K562 (cell line): ENCODE measurements around the gene SGMS1. TPM values are rescaled to one million over a fixed set of nuclear protein-coding genes. Genes with fewer than 3 reads are reported as not detected.
A peak's percentile ranks its signal among the peaks of the same experiment; 100 is the strongest.

Experiments
- ATF7 ChIP-seq: fragments of 450-650 bp; IDR thresholded peaks from 2 replicates; pipeline ENCODE4 v1.7.1; 2014; ENCODE audit warnings: mild to moderate bottlenecking, moderate library complexity
- ESRRA ChIP-seq: fragments of 450-650 bp; IDR thresholded peaks from 2 replicates; pipeline ENCODE4 v1.6.1; 2014; ENCODE audit warnings: low read depth, mild to moderate bottlenecking, moderate library complexity, borderline replicate concordance
- HDAC2 ChIP-seq: fragments of 450-650 bp; IDR thresholded peaks from 2 replicates; pipeline ENCODE4 v1.6.1; 2016; ENCODE audit warnings: mild to moderate bottlenecking
- JUND ChIP-seq, 2 experiments: IDR thresholded peaks; 2 replicates in 1 of 2; 3 replicates in 1 of 2; pipeline ENCODE4 v1.6.1; 2011; ENCODE audit warnings: borderline replicate concordance in 2 of 2, low read depth in 2 of 2, low read length in 2 of 2, improper control_type of control experiment in 1 of 2, missing biosample characterization in 1 of 2, missing genetic modification characterization in 1 of 2, missing genetic modification reagents in 1 of 2
- MAFF ChIP-seq: IDR thresholded peaks from 2 replicates; pipeline ENCODE4 v1.6.1; 2012; ENCODE audit warnings: low read length, improper control_type of control experiment
- MYC ChIP-seq, 2 experiments: fragments of 250-450 bp in 1 of 2; sonication (Bioruptor Pico) in 1 of 2; IDR thresholded peaks; 2 replicates each; pipeline versions ENCODE4 v1.5.1 to v1.6.1; 2012 to 2021; ENCODE audit warnings: low read depth in 2 of 2, borderline replicate concordance in 1 of 2, improper control_type of control experiment in 1 of 2, low read length in 1 of 2, mild to moderate bottlenecking in 1 of 2, moderate library complexity in 1 of 2
- NCOR1 ChIP-seq: fragments of 450-650 bp; IDR thresholded peaks from 2 replicates; pipeline ENCODE4 v1.6.1; 2016; ENCODE audit warnings: mild to moderate bottlenecking, moderate library complexity
- NELFE ChIP-seq: IDR thresholded peaks from 2 replicates; pipeline ENCODE4 v1.6.1; 2011; ENCODE audit warnings: mild to moderate bottlenecking; ENCODE audit not compliant: insufficient read depth, insufficient read length
- NFYB ChIP-seq: IDR thresholded peaks from 2 replicates; pipeline ENCODE4 v1.6.1; 2011; ENCODE audit warnings: mild to moderate bottlenecking, moderate library complexity; ENCODE audit not compliant: insufficient read length; ENCODE audit errors: extremely low read depth
- PHF21A ChIP-seq: fragments of 450-650 bp; IDR thresholded peaks from 2 replicates; pipeline ENCODE4 v1.6.1; 2017; ENCODE audit warnings: low read depth, borderline replicate concordance
- RAD51 ChIP-seq: fragments of 450-650 bp; IDR thresholded peaks from 2 replicates; pipeline ENCODE4 v1.7.1; 2016; ENCODE audit warnings: low read depth, mild to moderate bottlenecking, borderline replicate concordance
- RBBP5 ChIP-seq: fragments of 200-600 bp; sonication (generic); IDR thresholded peaks from 2 replicates; pipeline ENCODE4 v1.6.1; 2012; ENCODE audit warnings: borderline replicate concordance, mild to moderate bottlenecking, low read length, control low read depth, inconsistent platforms; ENCODE audit not compliant: insufficient read depth, poor library complexity, severe bottlenecking
- SAP30 ChIP-seq: fragments of 200-600 bp; sonication (generic); IDR thresholded peaks from 2 replicates; pipeline ENCODE4 v1.6.1; 2012; ENCODE audit warnings: borderline replicate concordance, low read depth, mild to moderate bottlenecking, moderate library complexity, low read length, control low read depth, inconsistent platforms; ENCODE audit not compliant: insufficient read depth, poor library complexity, severe bottlenecking
- SMAD4 ChIP-seq: fragments of 250-450 bp; sonication (Bioruptor Pico); conservative IDR thresholded peaks from 2 replicates; pipeline ENCODE4 v1.8.0; 2021; ENCODE audit warnings: inconsistent platforms, mild to moderate bottlenecking, moderate library complexity
- SMARCB1 ChIP-seq: IDR thresholded peaks from 2 replicates; pipeline ENCODE4 v1.6.1; 2011; ENCODE audit warnings: improper control_type of control experiment, low read depth; ENCODE audit not compliant: insufficient read length
- ZNF175 ChIP-seq: fragments of 200-800 bp; sonication (Bioruptor generic); IDR thresholded peaks from 2 replicates; pipeline ENCODE4 v1.6.1; 2016; ENCODE audit warnings: low read depth, mild to moderate bottlenecking, missing genetic modification characterization, missing compliant biosample characterization
- ZNF217 ChIP-seq: sonication (generic); formaldehyde crosslinking; IDR thresholded peaks from 2 replicates; pipeline ENCODE4 v1.8.0; 2022; ENCODE audit warnings: mild to moderate bottlenecking, missing genetic modification reagents
- ZNF311 ChIP-seq: fragments of 250-450 bp; sonication (Bioruptor Pico); IDR thresholded peaks from 2 replicates; pipeline ENCODE4 v1.4.0; 2020; ENCODE audit warnings: mild to moderate bottlenecking, moderate library complexity
- ZNF316 ChIP-seq: fragments of 450-650 bp; IDR thresholded peaks from 2 replicates; pipeline ENCODE4 v1.6.1; 2016
- ZNF717 ChIP-seq: fragments of 250-450 bp; sonication (Bioruptor Pico); IDR thresholded peaks from 2 replicates; pipeline ENCODE4 v1.5.0; 2021
- polyA plus RNA-seq, 8 experiments: library from polyadenylated mRNA; depleted of rRNA in 4 of 8; stranded (reverse) in 5 of 8; unstranded in 3 of 8; fragments of >200 nt; fragmentation: Nextera tagmentation in 2 of 8; fragmentation: Illumina TruSeq in 1 of 8; extraction: Ambion mirVana in 2 of 8; extraction: Trizol in 1 of 8; gene quantifications; 2 replicates each; pipeline versions ENCODE4 v1.2.1 to v1.2.3, GENCODE V29; 2011 to 2014; ENCODE audit warnings: inconsistent platforms in 1 of 8, missing spikeins in 1 of 8
- total RNA-seq, 7 experiments: library from RNA; depleted of rRNA in 6 of 7; stranded (reverse); fragments of >200 nt in 6 of 7; fragmentation: Illumina TruSeq in 2 of 7; extraction: Trizol in 2 of 7; gene quantifications; 2 replicates each; pipeline versions ENCODE4 v1.2.1 to v1.2.3, GENCODE V29; 2011 to 2021; ENCODE audit warnings: low replicate concordance in 1 of 7
- TF ChIP-seq, protein P1 (sequence below): IDR thresholded peaks from 2 replicates; pipeline ENCODE4 v1.6.1; 2012; ENCODE audit warnings: low read depth, low read length, improper control_type of control experiment, borderline replicate concordance
- TF ChIP-seq, protein P2 (sequence below): sonication (generic); formaldehyde crosslinking; IDR thresholded peaks from 2 replicates; pipeline ENCODE4 v1.5.0; 2020; ENCODE audit warnings: missing genetic modification reagents

SGMS1 gene
- total and polyA plus RNA-seq, 9 of the 15 experiments (the other 6 are each of a cell fraction or from before 2014, with no cell fraction given), result 22.6 to 232 (median 82.2) TPM

DNA sequence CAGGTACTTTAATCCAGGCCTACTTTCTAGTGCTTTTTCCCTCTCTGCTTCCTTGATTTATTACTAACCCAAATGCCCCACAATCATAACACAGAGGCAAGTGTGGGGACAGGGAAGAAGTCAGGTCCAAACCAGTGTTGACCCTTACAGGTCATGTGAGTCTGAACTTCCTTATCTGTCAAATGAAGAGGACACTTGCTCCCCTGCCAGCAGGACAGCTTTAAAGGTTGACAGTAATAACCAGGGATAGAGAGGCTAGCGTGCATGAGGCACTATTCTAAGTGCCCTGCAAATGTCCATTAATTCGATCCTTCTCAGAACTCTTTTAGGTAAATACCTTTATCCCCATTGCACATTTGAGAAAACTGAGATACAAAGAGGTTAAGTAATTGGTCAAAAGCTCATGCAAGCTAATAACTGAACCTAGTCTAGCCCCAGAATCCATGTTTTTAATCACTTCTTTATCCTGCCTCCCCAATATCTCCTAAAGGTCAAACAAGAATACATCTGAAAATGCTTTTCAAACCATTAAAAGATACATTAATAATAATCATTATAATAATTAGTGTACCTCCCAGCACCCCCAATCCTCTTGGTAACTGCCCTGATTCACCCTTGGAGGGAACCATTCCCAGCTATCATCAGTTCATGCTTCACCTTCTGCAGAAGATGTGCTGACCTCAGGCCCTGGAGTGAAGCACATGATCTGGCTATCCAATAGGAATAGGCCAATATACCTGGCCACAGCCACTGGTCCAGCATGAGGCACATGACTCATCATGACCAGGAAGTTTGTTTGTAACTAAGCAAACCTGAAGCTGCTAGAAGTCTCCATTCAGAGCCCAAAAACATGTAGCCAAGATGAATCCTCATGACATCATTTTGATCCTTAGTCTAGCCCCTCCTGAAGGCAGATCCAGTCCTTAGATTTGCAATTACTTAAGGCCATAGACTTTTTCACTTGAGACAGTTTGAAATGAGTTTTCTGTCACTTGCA, 40.7 kb downstream of the SGMS1 start (continued):
- TF ChIP-seq NCOR1, result peak; percentile 47; the same call in 1 of the 2 replicates
- 0 out of 2 replicates have a peak, but pooled peaks have one; percentile 4 for TF ChIP-seq ZNF311 (CRISPR knock-in tag)
- TF ChIP-seq, protein P1, sequence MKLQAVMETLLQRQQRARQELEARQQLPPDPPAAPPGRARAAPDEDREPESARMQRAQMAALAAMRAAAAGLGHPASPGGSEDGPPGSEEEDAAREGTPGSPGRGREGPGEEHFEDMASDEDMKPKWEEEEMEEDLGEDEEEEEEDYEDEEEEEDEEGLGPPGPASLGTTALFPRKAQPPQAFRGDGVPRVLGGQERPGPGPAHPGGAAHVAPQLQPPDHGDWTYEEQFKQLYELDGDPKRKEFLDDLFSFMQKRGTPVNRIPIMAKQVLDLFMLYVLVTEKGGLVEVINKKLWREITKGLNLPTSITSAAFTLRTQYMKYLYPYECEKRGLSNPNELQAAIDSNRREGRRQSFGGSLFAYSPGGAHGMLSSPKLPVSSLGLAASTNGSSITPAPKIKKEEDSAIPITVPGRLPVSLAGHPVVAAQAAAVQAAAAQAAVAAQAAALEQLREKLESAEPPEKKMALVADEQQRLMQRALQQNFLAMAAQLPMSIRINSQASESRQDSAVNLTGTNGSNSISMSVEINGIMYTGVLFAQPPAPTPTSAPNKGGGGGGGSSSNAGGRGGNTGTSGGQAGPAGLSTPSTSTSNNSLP, result 0 out of 2 replicates have a peak, but pooled peaks have one; percentile 38
- TF ChIP-seq NFYB, result peak; percentile 39
- peak; percentile 79 for TF ChIP-seq ATF7
- TF ChIP-seq ZNF717 (CRISPR knock-in tag), result no peak
- no peak for TF ChIP-seq ZNF217 (CRISPR knock-in tag)
- peak; percentile 93 for TF ChIP-seq RAD51
- TF ChIP-seq PHF21A, result 0 out of 2 replicates have a peak, but pooled peaks have one; percentile 22
- 0 out of 2 replicates have a peak, but pooled peaks have one; percentile 22 for TF ChIP-seq MYC (IDR thresholded peaks at IDR 0.05; ENCODE audit: low read depth, low read length)
- TF ChIP-seq MYC (CRISPR knock-in tag; IDR thresholded peaks at IDR 0.05; ENCODE audit: borderline replicate concordance, low read depth), result no peak
- peak; percentile 71 for TF ChIP-seq ZNF316
- peak; percentile 54; the same call in 1 of the 2 replicates for TF ChIP-seq ESRRA
- no peak for TF ChIP-seq RBBP5
- no peak for TF ChIP-seq NELFE
- peak; percentile 55; the same call in 1 of the 2 replicates for TF ChIP-seq SMAD4 (CRISPR knock-in tag)
- peak; percentile 85 for TF ChIP-seq JUND (IDR thresholded peaks at IDR 0.05; ENCODE audit: borderline replicate concordance, low read depth, low read length)
- peak; percentile 81; the same call in 2 of the 3 replicates for TF ChIP-seq JUND (tag; IDR thresholded peaks at IDR 0.05; ENCODE audit: borderline replicate concordance, low read depth, low read length)
- TF ChIP-seq ZNF175 (CRISPR knock-in tag), result 0 out of 2 replicates have a peak, but pooled peaks have one; percentile 44
- peak; percentile 45; the same call in 1 of the 2 replicates for TF ChIP-seq MAFF
- 0 out of 2 replicates have a peak, but pooled peaks have one; percentile 55 for TF ChIP-seq HDAC2
- peak; percentile 70 for TF ChIP-seq SMARCB1
- no peak for TF ChIP-seq SAP30
- TF ChIP-seq, protein P2, sequence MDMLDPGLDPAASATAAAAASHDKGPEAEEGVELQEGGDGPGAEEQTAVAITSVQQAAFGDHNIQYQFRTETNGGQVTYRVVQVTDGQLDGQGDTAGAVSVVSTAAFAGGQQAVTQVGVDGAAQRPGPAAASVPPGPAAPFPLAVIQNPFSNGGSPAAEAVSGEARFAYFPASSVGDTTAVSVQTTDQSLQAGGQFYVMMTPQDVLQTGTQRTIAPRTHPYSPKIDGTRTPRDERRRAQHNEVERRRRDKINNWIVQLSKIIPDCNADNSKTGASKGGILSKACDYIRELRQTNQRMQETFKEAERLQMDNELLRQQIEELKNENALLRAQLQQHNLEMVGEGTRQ (CRISPR knock-in tag), result peak; percentile 91
